Neural progenitor cell (in vitro differentiated cells): ENCODE measurements around the gene GPR75.

ENCODE experiments used
- CTCF ChIP-seq: fragments of 200-600 bp; sonication (generic); IDR thresholded peaks from 2 replicates; pipeline ENCODE4 v1.5.1; 2017; ENCODE audit warnings: antibody characterized with exemption, mild to moderate bottlenecking
- EZH2 ChIP-seq: fragments of 200-600 bp; sonication (generic); IDR thresholded peaks from 2 replicates; pipeline ENCODE4 v1.6.1; 2017; ENCODE audit warnings: antibody characterized with exemption, mild to moderate bottlenecking, moderate library complexity
- EZH2phosphoT487 ChIP-seq: fragments of 200-600 bp; sonication (generic); IDR thresholded peaks from 2 replicates; pipeline ENCODE4 v1.6.1; 2017; ENCODE audit warnings: antibody characterized with exemption

GRCh38 chr2:53828331-53828730 lies 31.4 kb downstream of the GPR75 start:
- TF ChIP-seq CTCF (no peak), EZH2 (no peak), EZH2phosphoT487 (no peak)
